K562 (cell line): Measurements from ENCODE around the gene SLC39A11. TPM values are rescaled to one million over a fixed set of nuclear protein-coding genes. Genes with fewer than 3 reads are reported as not detected.

ENCODE experiments used
- BCOR ChIP-seq: fragments of 450-650 bp; IDR thresholded peaks from 2 replicates; pipeline ENCODE4 v1.6.1; 2016
- DACH1 ChIP-seq: fragments of 450-650 bp; IDR thresholded peaks from 2 replicates; pipeline ENCODE4 v1.6.1; 2018; ENCODE audit not compliant: partially characterized antibody
- JUN ChIP-seq, 2 experiments: sonication (generic) in 1 of 2; formaldehyde crosslinking in 1 of 2; IDR thresholded peaks; 2 replicates each; pipeline versions ENCODE4 v1.6.1 to v1.8.0; 2012 to 2022; ENCODE audit warnings: borderline replicate concordance in 2 of 2, mild to moderate bottlenecking in 2 of 2, improper control_type of control experiment in 1 of 2, low read depth in 1 of 2, low read length in 1 of 2, missing genetic modification reagents in 1 of 2
- NCOA4 ChIP-seq: fragments of 450-650 bp; IDR thresholded peaks from 2 replicates; pipeline ENCODE4 v1.6.1; 2018; ENCODE audit warnings: mild to moderate bottlenecking; ENCODE audit not compliant: partially characterized antibody
- SRSF7 ChIP-seq: fragments of 200-400 bp; formaldehyde crosslinking; optimal IDR thresholded peaks from 2 replicates; pipeline ENCODE3; 2017; ENCODE audit warnings: mild to moderate bottlenecking, low read depth, low read length
- ZC3H8 ChIP-seq: fragments of 450-650 bp; IDR thresholded peaks from 2 replicates; pipeline ENCODE4 v1.6.1; 2017
- polyA plus RNA-seq, 8 experiments: library from polyadenylated mRNA; depleted of rRNA in 4 of 8; stranded (reverse) in 5 of 8; unstranded in 3 of 8; fragments of >200 nt; fragmentation: Nextera tagmentation in 2 of 8; fragmentation: Illumina TruSeq in 1 of 8; extraction: Ambion mirVana in 2 of 8; extraction: Trizol in 1 of 8; gene quantifications; 2 replicates each; pipeline versions ENCODE4 v1.2.1 to v1.2.3, GENCODE V29; 2011 to 2014; ENCODE audit warnings: inconsistent platforms in 1 of 8, missing spikeins in 1 of 8
- total RNA-seq, 7 experiments: library from RNA; depleted of rRNA in 6 of 7; stranded (reverse); fragments of >200 nt in 6 of 7; fragmentation: Illumina TruSeq in 2 of 7; extraction: Trizol in 2 of 7; gene quantifications; 2 replicates each; pipeline versions ENCODE4 v1.2.1 to v1.2.3, GENCODE V29; 2011 to 2021; ENCODE audit warnings: low replicate concordance in 1 of 7
- TF ChIP-seq, protein P1 (sequence below), 3 experiments: IDR thresholded peaks in 2 of 3; conservative IDR thresholded peaks in 1 of 3; 2 replicates each; pipeline ENCODE4 v1.5.1; 2011 to 2012; ENCODE audit warnings: low read length in 3 of 3, mild to moderate bottlenecking in 3 of 3, control low read depth in 2 of 3, improper control_type of control experiment in 1 of 3, inconsistent platforms in 1 of 3, low read depth in 1 of 3, mixed read lengths in 1 of 3, moderate library complexity in 1 of 3; ENCODE audit not compliant: insufficient read depth in 2 of 3
- TF ChIP-seq, protein P2 (sequence below): fragments of 450-650 bp; IDR thresholded peaks from 2 replicates; pipeline ENCODE4 v1.6.1; 2016; ENCODE audit warnings: low read depth, mild to moderate bottlenecking, moderate library complexity

SLC39A11 gene
- total and polyA plus RNA-seq, 9 of the 15 experiments (the other 6 are each of a cell fraction or from before 2014, with no cell fraction given) = 10.5 to 26.4 (median 13.4) TPM

DNA sequence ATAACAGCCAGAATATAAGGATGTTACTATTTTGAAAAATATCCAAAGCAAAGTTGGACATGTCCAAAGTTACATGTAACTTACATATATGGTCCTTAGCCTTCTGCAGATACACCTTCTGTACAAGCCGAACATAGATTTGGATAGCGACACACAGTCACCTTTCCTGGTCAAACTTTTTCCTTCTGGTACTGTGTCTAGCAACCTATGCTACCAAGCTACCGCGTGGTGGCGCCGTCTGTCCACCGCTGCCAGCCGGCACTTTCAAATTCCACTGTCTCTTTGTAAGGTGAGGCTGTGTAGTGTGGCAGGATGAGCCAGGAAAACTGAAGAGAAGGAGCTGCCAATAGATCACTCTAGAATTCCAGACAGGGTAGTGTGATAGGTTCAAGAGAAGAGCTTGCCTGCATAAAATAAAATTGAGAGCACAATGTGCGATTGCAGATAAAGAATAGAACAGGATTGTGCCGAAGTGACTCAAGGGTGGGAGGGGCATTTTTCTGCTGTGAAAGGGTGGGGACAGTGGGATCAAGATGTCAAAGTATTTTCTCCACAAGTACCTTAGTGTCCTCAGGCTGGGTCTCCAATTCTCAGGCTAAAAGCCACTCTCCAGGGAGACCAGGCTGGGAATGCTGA is 366.9 kb downstream of the SLC39A11 start (continued):
- TF ChIP-seq, protein P1, sequence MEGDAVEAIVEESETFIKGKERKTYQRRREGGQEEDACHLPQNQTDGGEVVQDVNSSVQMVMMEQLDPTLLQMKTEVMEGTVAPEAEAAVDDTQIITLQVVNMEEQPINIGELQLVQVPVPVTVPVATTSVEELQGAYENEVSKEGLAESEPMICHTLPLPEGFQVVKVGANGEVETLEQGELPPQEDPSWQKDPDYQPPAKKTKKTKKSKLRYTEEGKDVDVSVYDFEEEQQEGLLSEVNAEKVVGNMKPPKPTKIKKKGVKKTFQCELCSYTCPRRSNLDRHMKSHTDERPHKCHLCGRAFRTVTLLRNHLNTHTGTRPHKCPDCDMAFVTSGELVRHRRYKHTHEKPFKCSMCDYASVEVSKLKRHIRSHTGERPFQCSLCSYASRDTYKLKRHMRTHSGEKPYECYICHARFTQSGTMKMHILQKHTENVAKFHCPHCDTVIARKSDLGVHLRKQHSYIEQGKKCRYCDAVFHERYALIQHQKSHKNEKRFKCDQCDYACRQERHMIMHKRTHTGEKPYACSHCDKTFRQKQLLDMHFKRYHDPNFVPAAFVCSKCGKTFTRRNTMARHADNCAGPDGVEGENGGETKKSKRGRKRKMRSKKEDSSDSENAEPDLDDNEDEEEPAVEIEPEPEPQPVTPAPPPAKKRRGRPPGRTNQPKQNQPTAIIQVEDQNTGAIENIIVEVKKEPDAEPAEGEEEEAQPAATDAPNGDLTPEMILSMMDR (IDR thresholded peaks at IDR 0.05 in 2 of 3, conservative IDR thresholded peaks at IDR 0.05 in 1 of 3; ENCODE audit: insufficient read depth in 2 of 3, low read depth in 1 of 3, low read length in 3 of 3) = peak; percentile 75 to 88 (median 84)
- no peak for TF ChIP-seq SRSF7
- no peak for TF ChIP-seq BCOR
- TF ChIP-seq ZC3H8 = no peak
- no peak for TF ChIP-seq DACH1
- no peak for TF ChIP-seq NCOA4
- TF ChIP-seq JUN (IDR thresholded peaks at IDR 0.05; ENCODE audit: borderline replicate concordance, low read depth, low read length) = no peak
- no peak for TF ChIP-seq JUN (CRISPR knock-in tag; IDR thresholded peaks at IDR 0.05; ENCODE audit: borderline replicate concordance)
- TF ChIP-seq, protein P2, sequence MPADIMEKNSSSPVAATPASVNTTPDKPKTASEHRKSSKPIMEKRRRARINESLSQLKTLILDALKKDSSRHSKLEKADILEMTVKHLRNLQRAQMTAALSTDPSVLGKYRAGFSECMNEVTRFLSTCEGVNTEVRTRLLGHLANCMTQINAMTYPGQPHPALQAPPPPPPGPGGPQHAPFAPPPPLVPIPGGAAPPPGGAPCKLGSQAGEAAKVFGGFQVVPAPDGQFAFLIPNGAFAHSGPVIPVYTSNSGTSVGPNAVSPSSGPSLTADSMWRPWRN = no peak
